A204.1 (cell line): ENCODE measurements around the gene PWP1.
"Not testable (repeated sequence)": the region's sequence is repeated elsewhere in the genome, so short reads cannot be mapped to it uniquely, and the experiment has no call there.

Experiments
- FAIRE-seq: peaks from 2 replicates; lab custom pipeline; 2012; peaks lifted over from hg19 to GRCh38; lab: Jason Lieb, UNC

PWP1 gene

GRCh38 chr12:107668320-107669098, 17.1 kb upstream of the PWP1 start:
- FAIRE-seq: no peak

GRCh38 chr12:107669946-107670345, 15.7 kb upstream of the PWP1 start:
- no peak for FAIRE-seq

- no peak for FAIRE-seq
Measured at GRCh38 chr12:107670999-107671643, 14.5 kb upstream of the PWP1 start.

- no peak for FAIRE-seq
Measured at GRCh38 chr12:107677671-107678070, 7.9 kb upstream of the PWP1 start.

GRCh38 chr12:107679336-107679735, 6.3 kb upstream of the PWP1 start:
- FAIRE-seq: no peak

- no peak for FAIRE-seq
Measured at GRCh38 chr12:107681455-107681835, 4.2 kb upstream of the PWP1 start.

GRCh38 chr12:107681836-107682820, 3.5 kb upstream of the PWP1 start:
- no peak for FAIRE-seq

GRCh38 chr12:107684029-107684795, 1.4 kb upstream of the PWP1 start:
- FAIRE-seq: no peak

- no peak for FAIRE-seq
Measured at GRCh38 chr12:107684990-107685359, 624 bp upstream of the PWP1 start.

GRCh38 chr12:107695772-107696171, 10.2 kb downstream of the PWP1 start:
- peak; percentile 62 for FAIRE-seq

GRCh38 chr12:107702106-107702505, 16.5 kb downstream of the PWP1 start:
- FAIRE-seq: no peak

GRCh38 chr12:107704041-107704440, 18.4 kb downstream of the PWP1 start:
- FAIRE-seq: no peak

GRCh38 chr12:107705522-107705921, 19.9 kb downstream of the PWP1 start:
- FAIRE-seq: not testable (repeated sequence)

GRCh38 chr12:107715780-107716179, 30.2 kb downstream of the PWP1 start:
- FAIRE-seq: no peak

GRCh38 chr12:107718606-107719005, 33.0 kb downstream of the PWP1 start:
- no peak for FAIRE-seq

- not testable (repeated sequence) for FAIRE-seq
Measured at GRCh38 chr12:107727327-107727726, 41.7 kb downstream of the PWP1 start.

GRCh38 chr12:107727742-107728141, 42.1 kb downstream of the PWP1 start:
- not testable (repeated sequence) for FAIRE-seq

GRCh38 chr12:107730618-107731341, 45.2 kb downstream of the PWP1 start:
- FAIRE-seq: no peak

GRCh38 chr12:107731366-107731765, 45.8 kb downstream of the PWP1 start:
- FAIRE-seq: no peak

GRCh38 chr12:107732365-107732764, 46.8 kb downstream of the PWP1 start:
- FAIRE-seq: no peak

- no peak for FAIRE-seq
Measured at GRCh38 chr12:107734139-107734538, 48.5 kb downstream of the PWP1 start.
